ENCODE data around the gene CACNA1I. TPM values are rescaled to one million over a fixed set of nuclear protein-coding genes. Genes with fewer than 3 reads are reported as not detected.
"Not testable (repeated sequence)": the region's sequence is repeated elsewhere in the genome, so short reads cannot be mapped to it uniquely, and the experiment has no call there.

CACNA1I gene
- total RNA-seq (1 to 10 TPM; 1.2 to 4.5 TPM), polyA plus RNA-seq (ENCODE audit: insufficient read length in 2 of 2) (1 to 10 TPM; 6.8 to 8.5 TPM)
- long read RNA-seq, donor 1: 0 reads
- long read RNA-seq, donor 2: 0 reads
- long read RNA-seq, donor 3: 0 reads
- long read RNA-seq, donor 4: 0 reads

DNA sequence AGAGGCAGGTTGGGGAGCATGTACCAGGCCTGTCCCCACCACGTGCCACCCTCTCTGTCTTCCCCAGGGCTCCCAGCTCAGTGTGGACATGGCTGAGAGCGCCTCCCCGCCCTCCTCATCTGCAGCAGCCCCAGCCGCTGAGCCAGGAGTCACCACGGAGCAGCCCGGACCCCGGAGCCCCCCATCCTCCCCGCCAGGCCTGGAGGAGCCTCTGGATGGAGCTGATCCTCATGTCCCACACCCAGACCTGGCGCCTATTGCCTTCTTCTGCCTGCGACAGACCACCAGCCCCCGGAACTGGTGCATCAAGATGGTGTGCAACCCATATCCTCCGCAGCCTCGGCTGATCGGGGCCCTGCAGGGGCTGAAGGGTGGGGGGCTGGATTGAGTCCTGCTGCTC is at the start of gene CACNA1I:
Gene CACNA1I, plus strand, starts transcription at position 89 of the 400 bp plus-strand sequence. Its CDS starts 0 bp downstream, at position 89.
- H3K36me3 ChIP-seq (ENCODE audit: control insufficient read depth, insufficient read depth, low read length): peaks cover 10% of the 10 kb centered on the region
- WGBS (ENCODE audit: insufficient coverage): 82% methylated on average over 12 of the region's 14 CpGs
- no peaks in the 10 kb centered on the region for H3K9me3 ChIP-seq (ENCODE audit: control insufficient read depth, insufficient read depth, low read length)
- no peaks in the 10 kb centered on the region for H3K27me3 ChIP-seq (ENCODE audit: control insufficient read depth, insufficient read depth, low read length)
- no peak within 1 kb of the TSS for H3K27ac ChIP-seq (ENCODE audit: low read depth, low read length)
- DNase-seq (ENCODE audit: low read depth in 4 of 6, low spot score in 6 of 6): no peak
- H3K4me3 ChIP-seq (ENCODE audit: low read depth, low read length): no peak within 1 kb of the TSS
- H3K4me1 ChIP-seq (ENCODE audit: control insufficient read depth, insufficient read depth, low read length): no peaks in the 10 kb centered on the region

DNA sequence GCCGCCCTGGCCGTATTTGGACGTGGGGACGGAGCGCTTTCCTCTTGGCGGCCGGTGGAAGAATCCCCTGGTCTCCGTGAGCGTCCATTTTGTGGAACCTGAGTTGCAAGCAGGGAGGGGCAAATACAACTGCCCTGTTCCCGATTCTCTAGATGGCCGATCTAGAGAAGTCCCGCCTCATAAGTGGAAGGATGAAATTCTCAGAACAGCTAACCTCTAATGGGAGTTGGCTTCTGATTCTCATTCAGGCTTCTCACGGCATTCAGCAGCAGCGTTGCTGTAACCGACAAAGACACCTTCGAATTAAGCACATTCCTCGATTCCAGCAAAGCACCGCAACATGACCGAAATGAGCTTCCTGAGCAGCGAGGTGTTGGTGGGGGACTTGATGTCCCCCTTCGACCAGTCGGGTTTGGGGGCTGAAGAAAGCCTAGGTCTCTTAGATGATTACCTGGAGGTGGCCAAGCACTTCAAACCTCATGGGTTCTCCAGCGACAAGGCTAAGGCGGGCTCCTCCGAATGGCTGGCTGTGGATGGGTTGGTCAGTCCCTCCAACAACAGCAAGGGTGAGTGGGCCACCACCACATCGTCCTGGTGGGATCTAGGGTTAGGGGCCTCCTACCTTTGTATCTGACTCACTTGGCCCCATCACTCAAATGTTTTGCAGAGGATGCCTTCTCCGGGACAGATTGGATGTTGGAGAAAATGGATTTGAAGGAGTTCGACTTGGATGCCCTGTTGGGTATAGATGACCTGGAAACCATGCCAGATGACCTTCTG is 49.3 kb upstream of the CACNA1I start:
- not testable (repeated sequence) for H3K9me3 ChIP-seq (ENCODE audit: control insufficient read depth, insufficient read depth, low read length); DNase-seq (ENCODE audit: low read depth in 4 of 6, low spot score in 6 of 6); H3K27me3 ChIP-seq (ENCODE audit: control insufficient read depth, insufficient read depth, low read length)
- H3K27ac ChIP-seq (ENCODE audit: low read depth, low read length): peak overlapping the region; percentile 99
- WGBS (ENCODE audit: insufficient coverage): 5% methylated on average over 17 of the region's 28 CpGs
- peak overlapping the region; percentile 100 for H3K4me3 ChIP-seq (ENCODE audit: low read depth, low read length)
- H3K36me3 ChIP-seq (ENCODE audit: control insufficient read depth, insufficient read depth, low read length): peaks cover 57% of the 10 kb centered on the region
- peaks cover 60% of the 10 kb centered on the region for H3K4me1 ChIP-seq (ENCODE audit: control insufficient read depth, insufficient read depth, low read length)

DNA sequence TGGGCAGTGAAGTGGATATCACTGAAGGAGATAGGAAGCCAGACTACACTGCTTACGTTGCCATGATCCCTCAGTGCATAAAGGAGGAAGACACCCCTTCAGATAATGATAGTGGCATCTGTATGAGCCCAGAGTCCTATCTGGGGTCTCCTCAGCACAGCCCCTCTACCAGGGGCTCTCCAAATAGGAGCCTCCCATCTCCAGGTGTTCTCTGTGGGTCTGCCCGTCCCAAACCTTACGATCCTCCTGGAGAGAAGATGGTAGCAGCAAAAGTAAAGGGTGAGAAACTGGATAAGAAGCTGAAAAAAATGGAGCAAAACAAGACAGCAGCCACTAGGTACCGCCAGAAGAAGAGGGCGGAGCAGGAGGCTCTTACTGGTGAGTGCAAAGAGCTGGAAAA is 48.5 kb upstream of the CACNA1I start:
- not testable (repeated sequence) for DNase-seq (ENCODE audit: low read depth in 4 of 6, low spot score in 6 of 6); H3K9me3 ChIP-seq (ENCODE audit: control insufficient read depth, insufficient read depth, low read length); H3K27me3 ChIP-seq (ENCODE audit: control insufficient read depth, insufficient read depth, low read length)
- Histone ChIP-seq H3K4me1 (ENCODE audit: control insufficient read depth, insufficient read depth, low read length) (peaks cover 65% of the 10 kb centered on the region), H3K4me3 (ENCODE audit: low read depth, low read length) (peak overlapping the region; percentile 100), H3K27ac (ENCODE audit: low read depth, low read length) (peak overlapping the region; percentile 30), H3K36me3 (ENCODE audit: control insufficient read depth, insufficient read depth, low read length) (peaks cover 64% of the 10 kb centered on the region)
- WGBS (ENCODE audit: insufficient coverage): no CpG with 5 or more reads among the region's 5 CpGs

DNA sequence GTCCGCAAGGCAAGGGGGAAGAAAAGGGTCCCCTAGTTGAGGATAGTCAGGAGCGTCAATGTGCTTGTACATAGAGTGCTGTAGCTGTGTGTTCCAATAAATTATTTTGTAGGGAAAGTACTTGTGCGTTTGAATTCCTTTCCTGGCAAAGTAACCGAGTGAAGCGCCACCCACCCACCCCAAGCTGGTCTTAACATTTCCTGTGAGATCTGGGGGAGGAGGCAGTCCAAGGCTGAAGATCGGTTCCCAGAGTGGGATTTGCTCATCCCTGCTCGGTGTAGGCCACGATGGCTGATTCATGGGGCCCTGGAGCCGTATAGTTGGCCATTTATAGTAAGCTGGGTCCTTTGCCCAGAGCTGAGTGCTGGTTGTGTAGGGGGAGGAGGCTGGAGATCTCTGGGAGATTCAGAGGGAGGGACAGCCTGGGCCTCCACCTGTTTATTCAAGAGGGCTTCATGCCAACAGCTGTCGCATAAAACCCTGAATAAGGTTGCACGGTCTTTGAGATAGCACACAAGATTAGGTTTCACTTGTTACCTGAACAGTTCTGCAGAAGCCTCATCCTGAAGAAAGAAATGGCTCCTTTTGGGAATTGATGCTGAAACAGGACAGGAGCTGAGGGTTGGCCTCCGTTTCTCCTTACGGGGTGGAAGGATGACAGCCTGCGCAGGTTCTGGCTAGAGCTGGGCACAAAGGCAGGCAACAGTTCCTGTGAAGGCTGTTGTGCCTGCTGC is 47.8 kb upstream of the CACNA1I start:
- DNase-seq (ENCODE audit: low read depth in 4 of 6, low spot score in 6 of 6): peak in 2 of 6 donors; percentile 18 to 67
- Histone ChIP-seq H3K36me3 (ENCODE audit: control insufficient read depth, insufficient read depth, low read length) (peaks cover 71% of the 10 kb centered on the region), H3K4me3 (ENCODE audit: low read depth, low read length) (peak overlapping the region; percentile 100), H3K9me3 (ENCODE audit: control insufficient read depth, insufficient read depth, low read length) (no peaks in the 10 kb centered on the region), H3K27me3 (ENCODE audit: control insufficient read depth, insufficient read depth, low read length) (no peaks in the 10 kb centered on the region), H3K27ac (ENCODE audit: low read depth, low read length) (peak overlapping the region; percentile 29), H3K4me1 (ENCODE audit: control insufficient read depth, insufficient read depth, low read length) (peaks cover 72% of the 10 kb centered on the region)
- 32% methylated on average over 12 of the region's 14 CpGs for WGBS (ENCODE audit: insufficient coverage)

DNA sequence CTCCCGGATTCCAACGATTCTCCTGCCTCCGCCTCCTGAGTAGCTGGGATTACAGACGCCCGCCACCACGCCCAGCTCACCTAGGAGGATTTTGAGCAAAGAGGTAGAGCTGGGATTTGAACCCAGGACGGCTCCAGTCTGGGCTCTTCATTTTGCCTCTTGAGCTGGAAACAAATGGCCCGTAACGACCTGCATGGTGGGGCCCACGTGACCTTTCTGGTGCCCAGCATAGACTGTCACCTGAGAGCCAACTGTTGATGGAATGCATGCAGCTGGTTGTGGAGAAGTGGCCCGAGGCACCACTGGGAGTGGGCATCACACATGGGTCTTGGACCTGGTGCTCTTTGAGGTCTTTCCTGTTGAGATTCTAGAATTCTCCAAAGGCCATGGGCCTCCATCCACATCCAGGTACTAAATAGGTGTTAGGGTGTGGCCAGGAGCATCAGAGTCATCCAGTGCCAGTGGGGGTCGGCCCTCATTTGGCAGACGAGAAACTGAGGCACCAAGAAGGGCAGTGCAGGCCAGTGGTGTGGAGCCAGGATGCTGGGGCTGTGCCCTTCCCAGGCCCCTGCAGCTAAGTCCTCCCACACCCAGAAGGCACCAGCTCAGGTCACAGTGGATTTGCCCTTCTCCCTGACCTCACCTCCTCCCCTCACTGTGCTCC is 46.3 kb upstream of the CACNA1I start:
- no peaks in the 10 kb centered on the region for H3K9me3 ChIP-seq (ENCODE audit: control insufficient read depth, insufficient read depth, low read length)
- H3K4me3 ChIP-seq (ENCODE audit: low read depth, low read length): no peak overlapping the region
- no peak overlapping the region for H3K27ac ChIP-seq (ENCODE audit: low read depth, low read length)
- DNase-seq (ENCODE audit: low read depth in 4 of 6, low spot score in 6 of 6): no peak
- 76% methylated on average over 6 of the region's 13 CpGs for WGBS (ENCODE audit: insufficient coverage)
- H3K36me3 ChIP-seq (ENCODE audit: control insufficient read depth, insufficient read depth, low read length): peaks cover 86% of the 10 kb centered on the region
- no peaks in the 10 kb centered on the region for H3K27me3 ChIP-seq (ENCODE audit: control insufficient read depth, insufficient read depth, low read length)
- peaks cover 77% of the 10 kb centered on the region for H3K4me1 ChIP-seq (ENCODE audit: control insufficient read depth, insufficient read depth, low read length)

DNA sequence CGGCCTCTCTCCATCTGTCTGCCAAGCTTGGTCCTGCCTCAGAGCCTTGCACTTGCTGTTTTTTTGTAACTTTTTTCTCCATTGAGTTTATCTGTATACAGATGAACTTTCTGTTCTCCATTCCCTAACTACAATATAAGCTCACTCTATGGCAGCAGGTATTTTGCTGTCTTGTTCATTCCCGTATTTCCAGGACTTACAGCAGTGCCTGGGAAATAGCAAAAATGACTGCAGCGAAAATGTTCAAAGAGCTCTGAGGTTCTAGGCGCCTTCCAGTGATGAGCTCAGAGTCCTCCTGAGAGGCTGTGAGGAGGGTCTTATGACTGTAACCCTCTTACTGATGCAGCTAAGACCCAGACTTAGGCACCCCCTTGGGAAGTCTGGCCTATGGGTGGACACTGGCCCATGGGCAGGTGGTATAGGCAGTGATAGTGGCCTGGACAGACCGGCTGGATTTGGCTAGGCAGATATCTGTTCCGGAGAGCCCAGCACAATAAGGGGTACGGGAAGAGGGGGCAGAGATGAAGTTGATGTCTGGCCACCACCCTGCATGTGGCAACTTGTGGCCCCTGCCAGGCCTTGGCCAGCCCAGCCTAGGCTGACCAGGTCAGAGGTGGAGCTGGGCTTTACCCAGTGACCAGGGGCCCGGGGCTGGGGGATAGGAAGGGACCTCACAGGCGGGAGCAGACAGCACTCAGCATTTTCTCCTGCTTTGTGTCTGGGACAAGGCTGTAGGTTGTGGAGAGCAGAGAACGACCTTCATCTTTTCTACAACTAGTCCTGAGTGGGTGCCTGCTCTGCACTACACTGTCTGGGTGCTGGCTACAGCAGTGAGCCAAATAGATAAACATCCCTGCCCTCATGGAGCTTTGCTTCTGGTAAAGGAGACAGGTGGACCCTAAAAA is 45.5 kb upstream of the CACNA1I start:
- peaks cover 79% of the 10 kb centered on the region for H3K4me1 ChIP-seq (ENCODE audit: control insufficient read depth, insufficient read depth, low read length)
- no peak for DNase-seq (ENCODE audit: low read depth in 4 of 6, low spot score in 6 of 6)
- no peaks in the 10 kb centered on the region for H3K9me3 ChIP-seq (ENCODE audit: control insufficient read depth, insufficient read depth, low read length)
- H3K4me3 ChIP-seq (ENCODE audit: low read depth, low read length): no peak overlapping the region
- H3K36me3 ChIP-seq (ENCODE audit: control insufficient read depth, insufficient read depth, low read length): peaks cover 90% of the 10 kb centered on the region
- 89% methylated on average over 6 of the region's 10 CpGs for WGBS (ENCODE audit: insufficient coverage)
- no peak overlapping the region for H3K27ac ChIP-seq (ENCODE audit: low read depth, low read length)
- H3K27me3 ChIP-seq (ENCODE audit: control insufficient read depth, insufficient read depth, low read length): no peaks in the 10 kb centered on the region

DNA sequence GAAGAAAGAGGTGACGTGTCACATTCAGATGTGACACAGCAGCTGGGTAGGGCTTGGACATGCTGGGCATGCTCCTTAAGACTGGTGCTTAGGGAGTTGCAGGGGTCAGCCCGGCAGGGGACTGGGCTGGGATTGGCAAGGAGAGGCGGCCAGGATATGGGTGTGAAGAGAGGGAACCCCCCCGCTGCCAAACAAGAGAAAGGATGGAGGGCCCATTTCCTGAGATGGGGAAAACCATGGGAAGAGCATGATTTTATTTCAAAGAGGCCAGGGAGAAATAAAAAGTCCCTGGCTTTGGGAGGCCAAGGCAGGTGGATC is 44.9 kb upstream of the CACNA1I start:
- Histone ChIP-seq H3K36me3 (ENCODE audit: control insufficient read depth, insufficient read depth, low read length) (peaks cover 94% of the 10 kb centered on the region), H3K27me3 (ENCODE audit: control insufficient read depth, insufficient read depth, low read length) (no peaks in the 10 kb centered on the region), H3K27ac (ENCODE audit: low read depth, low read length) (no peak overlapping the region), H3K4me1 (ENCODE audit: control insufficient read depth, insufficient read depth, low read length) (peaks cover 83% of the 10 kb centered on the region), H3K9me3 (ENCODE audit: control insufficient read depth, insufficient read depth, low read length) (no peaks in the 10 kb centered on the region), H3K4me3 (ENCODE audit: low read depth, low read length) (no peak overlapping the region)
- DNase-seq (ENCODE audit: low read depth in 4 of 6, low spot score in 6 of 6): no peak
- WGBS (ENCODE audit: insufficient coverage): 71% methylated on average over 4 of the region's 4 CpGs

DNA sequence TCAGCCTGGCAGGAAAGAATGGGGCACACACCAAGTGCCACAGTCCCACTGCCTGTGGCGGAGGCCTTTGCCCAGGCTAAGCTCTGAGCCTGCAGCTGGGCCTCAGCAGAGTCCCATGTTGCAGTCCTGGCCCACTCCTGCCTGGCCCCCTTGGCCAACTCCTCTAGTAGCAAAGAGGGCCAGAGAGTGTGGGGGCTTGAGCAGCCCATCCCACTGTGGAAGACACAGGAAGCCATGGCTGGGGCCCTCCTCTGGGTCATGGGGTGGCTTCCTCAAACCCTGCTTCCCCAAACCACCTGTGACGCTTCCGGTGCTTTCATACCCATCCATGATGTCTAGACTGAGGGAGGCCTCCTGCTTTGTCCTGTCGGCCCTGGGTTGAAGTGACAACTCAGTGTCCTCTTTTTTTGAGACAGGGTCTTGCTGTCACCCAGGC is 43.8 kb upstream of the CACNA1I start:
- Histone ChIP-seq H3K9me3 (ENCODE audit: control insufficient read depth, insufficient read depth, low read length) (no peaks in the 10 kb centered on the region), H3K27me3 (ENCODE audit: control insufficient read depth, insufficient read depth, low read length) (no peaks in the 10 kb centered on the region), H3K4me3 (ENCODE audit: low read depth, low read length) (no peak overlapping the region), H3K27ac (ENCODE audit: low read depth, low read length) (no peak overlapping the region), H3K36me3 (ENCODE audit: control insufficient read depth, insufficient read depth, low read length) (peaks cover 97% of the 10 kb centered on the region), H3K4me1 (ENCODE audit: control insufficient read depth, insufficient read depth, low read length) (peaks cover 88% of the 10 kb centered on the region)
- DNase-seq (ENCODE audit: low read depth in 4 of 6, low spot score in 6 of 6): no peak
- WGBS (ENCODE audit: insufficient coverage): 69% methylated on average over 4 of the region's 4 CpGs

DNA sequence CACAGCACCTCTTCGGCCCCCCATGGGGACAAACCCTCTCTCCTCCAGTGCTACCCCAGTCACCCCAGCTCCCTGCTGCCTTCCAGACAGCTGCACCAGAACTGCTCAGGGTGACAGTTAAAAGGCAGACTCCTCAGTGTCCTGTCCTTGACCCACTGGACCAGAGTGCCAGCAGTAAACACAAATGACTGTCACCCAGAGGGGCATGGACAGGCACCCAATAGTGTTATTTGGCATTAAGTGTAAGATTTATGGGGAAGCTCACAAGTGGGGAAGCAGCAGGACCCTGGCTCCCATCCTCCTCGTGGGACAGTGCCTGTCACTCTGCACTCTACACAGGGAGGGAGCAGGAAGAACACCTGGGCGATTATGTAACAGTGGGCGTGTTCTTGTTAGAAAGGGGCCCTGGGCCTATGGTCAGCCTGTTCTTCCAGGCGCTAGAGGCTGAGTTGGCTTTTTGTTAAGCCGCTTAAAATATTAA is 43.0 kb upstream of the CACNA1I start:
- DNase-seq (ENCODE audit: low read depth in 4 of 6, low spot score in 6 of 6): no peak
- Histone ChIP-seq H3K27ac (ENCODE audit: low read depth, low read length) (no peak overlapping the region), H3K36me3 (ENCODE audit: control insufficient read depth, insufficient read depth, low read length) (peaks cover 90% of the 10 kb centered on the region), H3K4me1 (ENCODE audit: control insufficient read depth, insufficient read depth, low read length) (peaks cover 87% of the 10 kb centered on the region), H3K27me3 (ENCODE audit: control insufficient read depth, insufficient read depth, low read length) (no peaks in the 10 kb centered on the region), H3K9me3 (ENCODE audit: control insufficient read depth, insufficient read depth, low read length) (no peaks in the 10 kb centered on the region), H3K4me3 (ENCODE audit: low read depth, low read length) (no peak overlapping the region)
- 57% methylated on average over 4 of the region's 6 CpGs for WGBS (ENCODE audit: insufficient coverage)
